COLO668 (cell line): ENCODE data around the gene CYP2W1.
A peak's percentile ranks its signal among the peaks of the same experiment; 100 is the strongest.
"Not testable (repeated sequence)": the region's sequence is repeated elsewhere in the genome, so short reads cannot be mapped to it uniquely, and the experiment has no call there.

Experiments used
- DNase-seq: peaks from one replicate; lab custom pipeline; 2025; ENCODE audit not compliant: unreplicated experiment; lab: John Stamatoyannopoulos, UW

CYP2W1 gene, protein sequence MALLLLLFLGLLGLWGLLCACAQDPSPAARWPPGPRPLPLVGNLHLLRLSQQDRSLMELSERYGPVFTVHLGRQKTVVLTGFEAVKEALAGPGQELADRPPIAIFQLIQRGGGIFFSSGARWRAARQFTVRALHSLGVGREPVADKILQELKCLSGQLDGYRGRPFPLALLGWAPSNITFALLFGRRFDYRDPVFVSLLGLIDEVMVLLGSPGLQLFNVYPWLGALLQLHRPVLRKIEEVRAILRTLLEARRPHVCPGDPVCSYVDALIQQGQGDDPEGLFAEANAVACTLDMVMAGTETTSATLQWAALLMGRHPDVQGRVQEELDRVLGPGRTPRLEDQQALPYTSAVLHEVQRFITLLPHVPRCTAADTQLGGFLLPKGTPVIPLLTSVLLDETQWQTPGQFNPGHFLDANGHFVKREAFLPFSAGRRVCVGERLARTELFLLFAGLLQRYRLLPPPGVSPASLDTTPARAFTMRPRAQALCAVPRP

DNA sequence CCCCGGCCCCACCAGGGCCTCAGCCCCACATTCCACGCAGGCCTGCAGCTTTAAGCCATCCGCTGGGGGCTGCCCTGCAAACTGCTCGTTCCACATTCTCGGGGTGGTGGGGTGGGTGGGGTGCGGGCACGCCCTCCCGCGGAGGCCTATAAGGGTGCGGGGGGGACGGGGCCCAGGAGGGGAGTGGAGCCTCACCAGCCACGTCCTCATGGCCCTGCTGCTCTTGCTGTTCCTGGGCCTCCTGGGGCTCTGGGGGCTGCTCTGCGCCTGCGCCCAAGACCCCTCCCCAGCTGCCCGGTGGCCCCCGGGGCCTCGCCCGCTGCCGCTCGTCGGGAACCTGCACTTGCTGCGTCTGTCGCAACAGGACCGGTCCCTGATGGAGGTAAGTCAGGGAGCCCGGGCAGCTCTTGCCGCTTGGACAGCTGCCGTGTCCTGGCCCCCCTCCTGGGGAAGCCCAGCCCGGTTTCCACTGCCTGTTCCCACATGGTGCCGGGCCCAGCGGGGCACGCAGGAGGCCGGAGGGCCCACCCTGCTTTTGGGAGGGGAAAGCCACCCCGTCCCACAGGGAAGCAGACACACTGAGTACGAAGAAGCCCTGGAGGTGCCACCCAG is at the start of gene CYP2W1:
TSS of gene CYP2W1 (plus strand) at position 178 of the 612 bp plus-strand sequence. CDS start at position 209, 31 bp downstream.
- no peak for DNase-seq

DNA sequence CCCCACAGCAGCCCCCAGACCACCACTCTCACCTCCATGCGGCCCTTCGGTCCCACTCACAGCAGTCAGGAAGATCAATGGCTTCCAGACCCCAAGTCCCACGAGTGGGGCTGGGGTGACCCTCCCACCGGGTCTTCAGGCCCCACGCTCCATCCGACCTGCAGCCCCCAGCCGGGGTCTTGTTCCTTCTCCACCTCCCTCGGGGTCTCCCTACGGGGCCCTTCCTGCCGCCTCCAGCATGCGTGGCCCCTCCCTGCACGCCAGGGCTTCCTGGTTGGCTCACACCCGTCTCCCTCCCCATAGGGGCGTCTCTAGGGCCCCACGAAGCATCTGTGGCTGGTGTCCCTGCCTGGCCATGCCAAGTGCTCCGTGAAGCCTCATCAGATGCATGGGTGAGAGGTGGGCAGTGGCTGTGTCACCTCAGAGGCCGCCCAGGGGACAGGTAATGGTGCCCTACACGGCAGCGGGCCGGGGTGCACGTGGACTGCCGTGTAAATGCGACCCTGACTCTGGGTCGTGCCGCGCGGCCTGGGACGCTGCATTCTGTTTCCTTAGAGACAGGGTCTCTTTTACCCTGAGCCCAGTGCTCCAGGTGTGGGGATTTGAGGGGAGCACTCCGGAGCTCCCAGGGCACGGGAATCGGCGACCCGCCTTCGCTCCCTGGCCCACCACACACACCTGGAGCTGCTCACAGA is 48.4 kb upstream of the CYP2W1 start:
- no peak for DNase-seq

DNA sequence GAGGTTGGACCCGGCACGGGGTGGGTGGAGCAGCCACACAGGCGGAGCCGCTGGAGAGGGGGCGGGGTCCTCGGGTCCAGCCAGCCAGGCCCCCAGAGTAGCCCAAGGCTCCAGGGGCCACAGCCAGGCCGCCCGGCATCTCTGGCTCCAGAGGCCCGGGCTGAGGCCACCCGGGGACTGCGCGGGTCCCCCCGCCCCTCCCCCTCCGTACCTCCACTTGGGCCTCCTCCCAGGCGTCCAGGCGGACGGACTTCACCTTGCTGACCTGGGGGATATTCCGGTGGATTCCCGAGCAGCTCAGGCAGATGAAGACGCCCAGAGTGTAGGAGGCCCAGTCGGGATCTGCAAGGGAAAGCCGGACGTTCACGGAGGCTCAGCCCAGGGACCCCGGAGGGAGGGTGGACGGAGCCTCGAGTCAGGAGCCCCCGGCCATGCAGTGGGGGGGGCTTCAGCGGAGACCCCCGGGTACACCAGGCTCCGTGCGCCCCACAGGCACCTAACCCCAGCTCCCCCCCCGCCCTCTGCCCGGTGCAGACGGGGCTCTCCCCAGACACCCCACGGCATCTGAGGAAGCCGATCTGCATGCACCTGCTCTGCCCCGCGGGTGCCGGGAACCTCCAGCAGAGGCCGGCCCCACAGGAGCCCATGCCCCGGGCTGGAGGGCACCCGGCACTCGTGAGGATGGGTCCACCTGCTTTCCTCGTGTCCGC is 47.7 kb upstream of the CYP2W1 start:
- DNase-seq = no peak

DNA sequence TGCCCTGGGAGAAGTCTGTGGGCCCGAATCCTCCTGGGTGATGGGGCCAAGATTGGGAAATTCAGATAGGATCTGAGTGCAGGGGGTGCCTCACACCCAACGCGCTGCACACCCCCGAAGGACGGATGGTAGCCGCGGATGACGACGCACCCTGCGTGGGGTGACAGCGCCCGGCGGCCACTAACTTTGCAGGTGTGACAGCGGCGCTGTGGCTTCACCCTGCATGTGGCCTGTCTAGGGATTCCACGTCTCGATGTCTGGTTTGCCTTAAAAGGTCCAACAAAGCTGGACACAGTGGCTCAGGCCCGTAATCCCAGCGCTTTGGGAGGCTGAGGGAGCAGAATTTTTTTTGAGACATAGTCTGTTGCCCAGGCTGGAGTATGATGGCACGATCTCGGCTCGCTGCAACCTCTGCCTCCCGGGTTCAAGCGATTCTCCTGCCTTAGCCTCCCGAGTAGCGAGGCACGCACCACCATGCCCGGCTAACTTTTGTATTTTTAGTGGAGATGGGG is 47.1 kb upstream of the CYP2W1 start:
- no peak for DNase-seq

DNA sequence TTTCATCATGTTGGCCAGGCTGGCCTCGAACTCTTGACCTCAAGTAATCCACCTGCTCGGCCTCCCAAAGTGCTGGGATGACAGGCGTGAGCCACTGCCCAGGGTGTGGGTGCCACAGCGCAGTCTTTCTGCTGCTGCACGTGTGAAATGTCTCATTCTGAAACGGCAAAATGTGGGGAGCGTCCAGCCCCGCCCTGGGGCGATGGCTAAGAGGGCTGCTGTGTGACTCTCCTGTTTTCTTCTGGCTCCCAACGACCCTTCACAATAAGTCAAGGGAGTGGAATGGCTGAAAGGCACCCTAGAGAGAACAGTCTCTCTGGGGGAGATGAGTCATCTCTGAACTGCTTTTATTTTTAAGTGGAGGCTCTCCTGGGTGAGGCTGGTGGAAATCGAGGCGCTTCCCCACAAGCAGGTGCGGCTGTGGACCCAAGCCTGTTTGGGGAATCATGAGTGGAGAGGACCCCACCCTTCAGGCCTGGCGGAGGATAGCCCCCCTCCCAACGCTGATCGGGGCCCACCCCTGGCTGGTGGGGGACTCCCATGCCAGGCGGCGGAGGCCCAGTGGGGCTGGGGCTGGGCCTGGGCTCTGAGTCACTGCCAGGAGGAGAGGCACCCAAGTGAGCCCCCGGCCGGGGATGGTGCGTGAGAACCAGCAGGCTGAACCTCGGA is 46.5 kb upstream of the CYP2W1 start:
- DNase-seq = no peak

DNA sequence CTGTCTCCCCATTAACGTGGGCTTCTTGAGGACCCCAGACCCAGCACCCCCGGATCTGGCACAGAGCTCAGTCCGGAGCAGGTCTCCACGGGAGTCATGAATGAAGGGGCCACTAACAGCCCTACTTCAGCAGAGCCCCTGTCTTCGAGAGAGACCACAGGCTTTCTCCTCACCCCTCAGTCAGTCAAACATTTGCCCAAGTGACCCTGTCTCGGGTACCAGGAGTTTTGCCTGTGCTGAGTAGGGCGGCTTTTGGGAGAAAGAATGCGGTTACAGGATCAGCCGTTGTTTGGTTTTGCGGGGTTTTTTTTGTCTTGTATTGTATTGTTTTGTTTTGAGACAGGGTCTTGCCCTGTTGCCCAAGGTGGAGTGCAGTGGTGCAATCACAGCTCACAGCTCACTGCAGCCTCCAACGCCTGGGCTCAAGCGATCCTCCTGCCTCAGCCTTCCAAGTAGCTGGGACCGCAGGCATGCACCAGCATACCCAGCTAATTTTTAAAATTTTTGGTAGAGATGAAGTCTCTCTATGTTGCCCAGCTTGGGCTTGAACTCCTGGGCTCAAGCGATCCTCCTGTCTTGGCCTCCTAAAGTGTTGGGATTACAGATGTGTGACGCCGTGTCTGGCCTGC is 45.0 kb upstream of the CYP2W1 start:
- no peak for DNase-seq

DNA sequence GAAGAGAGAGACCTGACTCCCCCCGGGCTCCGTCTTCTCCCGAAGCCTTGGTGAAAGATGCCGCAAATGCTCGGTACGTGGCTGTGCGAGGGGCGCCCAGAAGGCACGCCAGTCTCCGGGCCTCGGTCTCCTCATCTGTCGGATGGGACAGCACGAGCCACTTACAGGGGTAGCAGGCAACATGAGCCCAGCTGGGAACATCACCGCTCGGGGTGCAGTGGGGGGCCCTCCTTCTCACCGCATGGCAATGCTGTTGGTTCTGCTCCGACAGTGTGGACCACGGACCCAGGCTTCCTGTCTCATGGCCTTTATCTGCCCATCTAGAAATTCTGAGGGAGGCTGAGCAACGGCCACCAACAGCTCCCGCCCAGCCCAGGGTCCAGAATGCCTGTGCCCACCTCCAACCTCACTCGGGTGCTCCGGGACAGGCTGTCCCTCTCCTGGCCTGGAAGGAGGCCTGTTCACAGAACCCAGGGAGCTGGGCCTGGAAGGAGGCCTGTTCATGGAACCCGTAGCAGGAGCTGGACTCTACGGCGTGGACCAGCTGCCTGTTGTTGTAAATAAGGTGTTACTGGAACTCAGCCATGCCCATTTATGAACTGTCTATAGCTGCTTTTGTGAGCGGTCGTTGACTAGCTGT is 44.3 kb upstream of the CYP2W1 start:
- DNase-seq = no peak

DNA sequence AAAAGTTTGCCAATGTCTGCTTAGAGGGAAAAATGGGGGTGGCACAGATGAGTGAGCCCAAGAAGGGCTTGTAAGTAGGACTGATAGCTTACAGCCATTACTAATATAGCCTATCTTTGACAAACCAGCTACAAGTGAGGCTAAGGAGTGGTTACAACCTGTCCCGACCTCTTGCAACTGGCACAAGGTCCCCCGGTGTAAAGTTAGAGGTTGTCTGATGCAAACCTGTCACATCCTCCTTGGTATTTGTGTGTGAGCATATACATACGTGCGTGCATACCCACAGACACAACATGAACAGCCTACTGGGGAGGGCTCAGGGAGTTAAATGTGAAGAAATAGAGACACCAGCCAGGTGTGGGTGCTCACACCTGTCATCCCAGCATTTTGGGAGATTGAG is 43.1 kb upstream of the CYP2W1 start:
- no peak for DNase-seq

DNA sequence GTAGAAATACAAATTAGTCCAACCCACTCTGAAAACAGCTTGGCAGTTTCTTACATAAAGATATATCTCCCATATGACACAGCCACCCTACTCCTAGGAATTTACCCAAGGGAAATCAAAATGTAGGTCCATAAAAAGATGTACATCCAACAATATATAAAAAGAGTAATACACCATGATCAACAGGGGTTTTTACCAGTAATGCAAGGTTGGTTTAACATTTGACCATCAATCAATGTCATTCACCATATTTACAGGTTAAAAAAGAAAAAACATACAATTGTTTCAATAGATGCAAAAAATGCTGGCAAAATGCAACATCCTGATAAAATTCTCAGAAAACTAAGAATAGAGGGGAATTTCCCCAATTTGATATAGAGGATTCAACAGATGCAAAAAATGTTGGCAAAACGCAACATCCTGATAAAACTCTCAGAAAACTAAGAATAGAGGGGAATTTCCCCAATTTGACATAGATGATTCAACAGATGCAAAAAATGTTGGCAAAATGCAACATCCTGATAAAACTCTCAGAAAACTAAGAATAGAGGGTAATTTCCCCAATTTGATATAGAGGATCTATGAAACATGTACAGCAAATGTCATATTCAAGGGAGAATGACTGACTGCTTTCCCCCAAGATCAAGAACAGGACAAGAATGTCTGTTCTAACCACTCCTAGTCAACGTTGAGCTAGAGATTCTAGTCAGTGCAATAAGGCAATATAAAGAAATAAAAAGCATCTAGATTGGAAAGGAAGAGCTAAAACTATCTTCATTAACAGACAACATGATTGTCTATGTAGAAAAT is 42.2 kb upstream of the CYP2W1 start:
- DNase-seq = no peak

DNA sequence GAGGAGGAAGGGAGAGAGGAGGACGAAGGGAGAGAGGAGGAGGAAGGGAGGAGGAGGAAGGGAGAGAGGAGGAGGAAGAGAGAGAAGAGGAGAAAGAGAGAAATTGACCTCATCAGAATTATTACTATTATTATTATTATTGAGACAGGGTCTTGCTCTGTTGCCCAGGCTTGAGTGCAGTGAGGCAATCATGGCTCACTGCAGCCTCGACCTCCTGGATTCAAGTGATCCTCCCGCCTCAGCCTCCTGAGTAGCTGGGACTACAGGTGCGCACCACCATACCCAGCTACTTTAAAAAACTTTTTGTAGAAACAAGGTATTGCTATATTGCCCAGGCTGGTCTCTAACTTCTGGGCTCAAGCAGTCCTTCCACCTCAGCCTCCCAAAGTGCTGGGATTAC is 39.2 kb upstream of the CYP2W1 start:
- not testable (repeated sequence) for DNase-seq

DNA sequence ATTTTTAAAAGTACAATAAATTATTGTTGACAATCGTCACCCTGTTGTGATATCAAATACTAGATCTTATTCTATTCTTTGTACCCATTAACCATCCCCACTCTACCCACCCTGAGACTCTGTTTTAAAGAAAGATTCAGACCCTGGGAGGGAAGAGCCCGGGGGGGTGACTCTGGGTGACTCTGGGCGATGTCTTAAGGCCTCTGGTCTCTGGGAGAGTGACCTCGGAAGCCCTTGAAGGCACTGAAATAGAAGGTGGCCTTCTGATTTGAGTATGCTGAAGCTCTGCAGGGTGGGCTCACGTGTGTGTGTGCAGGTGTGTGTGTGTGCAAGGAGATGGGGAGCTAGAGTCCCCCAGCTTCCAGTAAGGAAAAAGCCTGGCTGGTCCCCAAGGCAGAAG is 38.2 kb upstream of the CYP2W1 start:
- no peak for DNase-seq

DNA sequence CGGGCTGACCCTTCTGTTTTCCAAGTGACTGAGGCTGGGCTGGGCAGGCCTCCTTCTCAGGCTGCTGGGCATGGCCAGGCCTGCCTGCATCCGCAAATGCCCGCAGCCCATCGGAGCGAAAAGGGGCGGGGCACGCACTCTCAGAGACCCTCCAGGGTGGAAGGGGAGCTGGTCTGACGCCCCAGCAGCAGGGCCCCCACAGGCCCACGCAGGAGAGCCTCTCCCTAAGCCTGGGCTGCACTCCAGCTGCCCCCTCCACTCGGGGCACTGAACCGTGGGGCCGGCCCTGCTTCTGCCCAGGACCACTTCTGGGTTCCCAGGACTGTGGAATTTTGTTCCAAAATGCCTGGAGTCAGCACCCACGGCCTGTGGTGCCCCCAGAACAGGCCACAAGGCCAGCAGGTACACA is 37.8 kb upstream of the CYP2W1 start:
- DNase-seq = peak; percentile 54

DNA sequence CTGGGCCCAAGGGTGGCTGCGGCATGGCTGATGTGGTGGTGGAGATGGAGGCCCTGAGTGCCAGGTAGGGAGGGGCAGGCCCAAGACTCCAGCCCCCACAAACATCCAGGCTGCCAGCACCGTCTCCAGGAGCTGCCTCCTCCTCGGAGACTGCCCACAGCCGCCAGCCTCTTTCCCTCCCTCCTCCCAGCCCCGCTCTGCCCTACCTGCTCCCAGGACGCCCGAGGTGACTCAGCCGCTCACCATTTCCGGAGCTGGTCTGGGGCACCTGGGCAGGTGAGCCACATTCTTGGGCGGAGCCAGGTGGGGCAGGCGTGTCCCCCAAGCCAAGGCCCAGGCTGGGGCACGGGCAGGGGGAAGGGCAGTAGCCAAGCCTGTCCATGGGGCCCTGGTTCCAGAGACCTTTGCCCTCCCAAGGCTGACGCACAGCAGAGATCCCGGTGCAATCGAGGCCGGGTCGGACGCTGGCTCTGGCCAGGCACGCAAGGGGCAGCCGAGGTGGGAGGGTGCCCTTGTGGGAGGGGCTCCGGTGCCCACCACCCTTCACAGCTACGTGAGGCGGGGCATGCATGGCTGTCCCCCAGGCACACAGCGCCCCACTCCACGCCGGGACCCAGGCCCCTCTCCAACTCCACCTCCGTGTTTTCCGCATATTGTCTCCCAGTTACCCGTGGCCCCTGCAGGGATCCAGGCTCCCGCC is 37.3 kb upstream of the CYP2W1 start:
- DNase-seq = peak; percentile 95

DNA sequence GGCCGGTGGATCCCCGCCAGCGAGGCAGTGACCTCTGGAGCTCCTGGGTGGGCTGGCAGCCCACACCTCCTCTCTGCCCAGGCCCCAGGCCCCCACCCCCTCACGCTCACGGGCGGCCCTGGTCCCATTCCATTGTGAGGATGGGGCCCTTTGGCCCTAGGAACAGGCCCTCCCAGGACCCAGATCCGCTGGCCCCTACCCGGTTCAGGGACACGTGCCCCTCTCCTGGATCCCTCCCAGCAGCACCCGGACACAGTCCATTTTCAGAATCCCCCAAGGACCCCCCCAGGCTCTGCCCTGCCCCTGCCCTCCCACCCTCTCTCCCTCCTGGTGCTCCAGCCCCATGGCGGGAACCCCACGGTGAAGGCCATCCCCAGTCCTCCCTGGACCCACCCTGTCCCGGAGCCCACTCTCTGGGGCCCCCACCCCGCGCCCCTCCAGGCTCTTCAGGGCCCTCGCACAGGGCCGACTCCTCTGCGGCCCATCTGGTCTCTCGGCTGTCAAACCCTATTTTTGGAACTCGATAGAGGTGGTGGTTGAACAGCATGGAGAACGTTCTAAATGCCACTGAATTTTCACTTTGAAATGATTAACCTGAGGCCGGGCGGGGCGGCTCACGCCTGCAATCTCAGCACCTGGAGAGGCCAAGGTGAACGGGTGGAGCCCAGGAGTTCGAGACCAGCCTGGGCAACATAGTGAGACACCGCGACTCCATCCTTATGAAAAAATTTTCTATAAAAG is 36.6 kb upstream of the CYP2W1 start:
- DNase-seq = no peak

DNA sequence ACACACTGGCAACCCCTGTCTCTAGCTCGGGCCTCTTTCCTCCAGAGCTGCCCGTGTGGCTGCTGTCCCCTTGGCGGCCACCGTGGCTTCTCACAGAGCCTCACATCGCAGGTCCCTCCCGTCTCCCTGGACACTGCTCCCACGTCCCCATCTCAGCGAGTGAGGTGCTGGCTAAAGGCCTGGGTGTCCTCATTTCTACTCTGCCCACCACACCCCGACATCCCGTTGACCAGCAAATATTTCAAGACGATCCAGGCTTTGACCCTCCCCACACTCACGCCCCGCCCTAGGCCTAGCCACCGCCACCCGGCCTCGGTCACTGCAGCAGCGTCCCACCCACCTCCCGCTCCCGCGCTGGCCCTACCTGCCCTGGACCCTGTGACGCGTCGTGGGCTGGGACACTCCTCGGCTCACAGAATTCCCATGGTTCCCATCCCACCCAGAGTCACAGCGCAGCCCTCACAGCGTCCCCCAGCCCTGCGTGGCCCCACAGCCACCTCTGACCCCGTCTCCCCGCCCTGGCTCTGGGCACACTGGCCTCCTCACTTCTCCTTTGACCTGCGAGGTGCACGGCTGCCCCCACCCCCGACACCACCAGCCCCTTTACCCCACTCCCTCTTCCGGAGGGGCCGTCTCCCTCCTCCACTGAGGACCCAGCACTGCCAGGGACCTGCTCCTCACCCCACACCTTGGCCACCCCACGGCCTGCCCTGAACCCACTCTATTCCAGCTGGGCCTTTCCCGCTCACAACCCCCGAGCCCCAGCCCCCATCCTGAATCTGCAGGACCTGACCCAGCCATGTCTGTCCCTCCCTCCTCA is 35.4 kb upstream of the CYP2W1 start:
- no peak for DNase-seq
